ENCODE measurements around the gene SPECC1.
"Not testable (repeated sequence)": the region's sequence is repeated elsewhere in the genome, so short reads cannot be mapped to it uniquely, and the experiment has no call there.

SPECC1 gene

GRCh38 chr17:20066253-20066652 lies 57.1 kb downstream of the SPECC1 start:
- no peaks in the 10 kb centered on the region for H3K9me3 Mint-ChIP-seq
- no peak overlapping the region for H3K4me3 Mint-ChIP-seq
- ATAC-seq (replicated peaks) (no peak), DNase-seq (no peak)
- no peaks in the 10 kb centered on the region for H3K27me3 Mint-ChIP-seq
- H3K4me1 Mint-ChIP-seq (ENCODE audit: low read depth in 2 of 2), result peaks cover 0 to 7% of the 10 kb centered on the region in 2 donors
- H3K27ac Mint-ChIP-seq, result no peak overlapping the region
- H3K36me3 Mint-ChIP-seq (ENCODE audit: insufficient read depth), result peaks cover 2% of the 10 kb centered on the region

- peaks cover 0 to 8% of the 10 kb centered on the region in 2 donors for H3K4me1 Mint-ChIP-seq (ENCODE audit: low read depth in 2 of 2)
- peaks cover 2% of the 10 kb centered on the region for H3K36me3 Mint-ChIP-seq (ENCODE audit: insufficient read depth)
- no peaks in the 10 kb centered on the region for H3K9me3 Mint-ChIP-seq
- no peak for DNase-seq
- H3K27me3 Mint-ChIP-seq, result no peaks in the 10 kb centered on the region
- ATAC-seq (replicated peaks), result no peak
- H3K27ac Mint-ChIP-seq, result no peak overlapping the region
- no peak overlapping the region for H3K4me3 Mint-ChIP-seq
Measured at GRCh38 chr17:20067711-20068110, 58.6 kb downstream of the SPECC1 start.

GRCh38 chr17:20068445-20068844 lies 59.3 kb downstream of the SPECC1 start:
- H3K4me1 Mint-ChIP-seq (ENCODE audit: low read depth in 2 of 2), result peaks cover 7 to 16% of the 10 kb centered on the region in 2 donors

GRCh38 chr17:20071824-20072691 lies 62.9 kb downstream of the SPECC1 start:
- Mint-ChIP-seq H3K4me3 (no peak overlapping the region), H3K27ac (no peak overlapping the region), H3K27me3 (no peaks in the 10 kb centered on the region), H3K4me1 (ENCODE audit: low read depth in 2 of 2) (peaks cover 24 to 28% of the 10 kb centered on the region in 2 donors), H3K9me3 (no peaks in the 10 kb centered on the region), H3K36me3 (ENCODE audit: insufficient read depth) (peaks cover 6% of the 10 kb centered on the region)
- ATAC-seq (replicated peaks), result no peak
- DNase-seq, result no peak

More at GRCh38 chr17:20068445-20068844, 59.3 kb downstream of the SPECC1 start:
- no peak for DNase-seq
- H3K27ac Mint-ChIP-seq, result no peak overlapping the region
- H3K9me3 Mint-ChIP-seq, result no peaks in the 10 kb centered on the region
- no peaks in the 10 kb centered on the region for H3K27me3 Mint-ChIP-seq
- no peak for ATAC-seq (replicated peaks)
- no peak overlapping the region for H3K4me3 Mint-ChIP-seq
- H3K36me3 Mint-ChIP-seq (ENCODE audit: insufficient read depth), result peaks cover 6% of the 10 kb centered on the region

GRCh38 chr17:20072692-20072992 lies 63.5 kb downstream of the SPECC1 start:
- no peak for ATAC-seq (replicated peaks)
- Mint-ChIP-seq H3K9me3 (no peaks in the 10 kb centered on the region), H3K27me3 (no peaks in the 10 kb centered on the region), H3K4me1 (ENCODE audit: low read depth in 2 of 2) (peaks cover 24 to 28% of the 10 kb centered on the region in 2 donors), H3K4me3 (peak overlapping the region; percentile 73 to 78), H3K36me3 (ENCODE audit: insufficient read depth) (peaks cover 6% of the 10 kb centered on the region), H3K27ac (peak overlapping the region; percentile 51 to 84)
- no peak for DNase-seq

GRCh38 chr17:20073055-20073979 lies 64.2 kb downstream of the SPECC1 start:
- peak overlapping the region; percentile 51 to 84 for H3K27ac Mint-ChIP-seq
- H3K9me3 Mint-ChIP-seq, result no peaks in the 10 kb centered on the region
- ATAC-seq (replicated peaks) (peak; percentile 94), DNase-seq (peak; percentile 33 to 43 (median 39))
- H3K36me3 Mint-ChIP-seq (ENCODE audit: insufficient read depth), result peaks cover 4% of the 10 kb centered on the region
- H3K27me3 Mint-ChIP-seq, result no peaks in the 10 kb centered on the region
- peak overlapping the region; percentile 73 to 78 for H3K4me3 Mint-ChIP-seq
- H3K4me1 Mint-ChIP-seq (ENCODE audit: low read depth in 2 of 2), result peaks cover 26 to 28% of the 10 kb centered on the region in 2 donors

- peak overlapping the region; percentile 51 to 84 for H3K27ac Mint-ChIP-seq
- no peaks in the 10 kb centered on the region for H3K9me3 Mint-ChIP-seq
- H3K4me1 Mint-ChIP-seq (ENCODE audit: low read depth in 2 of 2), result peaks cover 26 to 29% of the 10 kb centered on the region in 2 donors
- H3K36me3 Mint-ChIP-seq (ENCODE audit: insufficient read depth), result peaks cover 4% of the 10 kb centered on the region
- DNase-seq (no peak), ATAC-seq (replicated peaks) (no peak)
- peak overlapping the region; percentile 73 to 78 for H3K4me3 Mint-ChIP-seq
- no peaks in the 10 kb centered on the region for H3K27me3 Mint-ChIP-seq
Measured at GRCh38 chr17:20074001-20074400, 64.8 kb downstream of the SPECC1 start.

- no peak for DNase-seq
- H3K27me3 Mint-ChIP-seq, result no peaks in the 10 kb centered on the region
- peaks cover 26 to 29% of the 10 kb centered on the region in 2 donors for H3K4me1 Mint-ChIP-seq (ENCODE audit: low read depth in 2 of 2)
Measured at GRCh38 chr17:20074489-20074888, 65.3 kb downstream of the SPECC1 start.

GRCh38 chr17:20076137-20076536 lies 67.0 kb downstream of the SPECC1 start:
- peaks cover 26 to 31% of the 10 kb centered on the region in 2 donors for H3K4me1 Mint-ChIP-seq (ENCODE audit: low read depth in 2 of 2)
- H3K27me3 Mint-ChIP-seq; DNase-seq; H3K9me3 Mint-ChIP-seq; H3K4me3 Mint-ChIP-seq; ATAC-seq (replicated peaks); H3K27ac Mint-ChIP-seq; H3K36me3 Mint-ChIP-seq (ENCODE audit: insufficient read depth): not testable (repeated sequence)

More at GRCh38 chr17:20074489-20074888, 65.3 kb downstream of the SPECC1 start:
- Mint-ChIP-seq H3K36me3 (ENCODE audit: insufficient read depth) (peaks cover 4% of the 10 kb centered on the region), H3K27ac (peak overlapping the region; percentile 51 to 84), H3K9me3 (no peaks in the 10 kb centered on the region), H3K4me3 (peak overlapping the region; percentile 73 to 78)
- ATAC-seq (replicated peaks), result no peak

GRCh38 chr17:20077978-20078685 lies 69.0 kb downstream of the SPECC1 start:
- DNase-seq, result no peak
- H3K36me3 Mint-ChIP-seq (ENCODE audit: insufficient read depth), result peaks cover 1% of the 10 kb centered on the region
- no peaks in the 10 kb centered on the region for H3K9me3 Mint-ChIP-seq
- no peak overlapping the region for H3K27ac Mint-ChIP-seq
- H3K4me3 Mint-ChIP-seq, result no peak overlapping the region
- no peaks in the 10 kb centered on the region for H3K27me3 Mint-ChIP-seq
- peaks cover 21 to 28% of the 10 kb centered on the region in 2 donors for H3K4me1 Mint-ChIP-seq (ENCODE audit: low read depth in 2 of 2)
- ATAC-seq (replicated peaks), result no peak

GRCh38 chr17:20080513-20080912 lies 71.4 kb downstream of the SPECC1 start:
- Mint-ChIP-seq H3K4me3 (no peak overlapping the region), H3K36me3 (ENCODE audit: insufficient read depth) (no peaks in the 10 kb centered on the region), H3K27ac (no peak overlapping the region), H3K9me3 (no peaks in the 10 kb centered on the region), H3K27me3 (no peaks in the 10 kb centered on the region), H3K4me1 (ENCODE audit: low read depth in 2 of 2) (peaks cover 7 to 13% of the 10 kb centered on the region in 2 donors)
- ATAC-seq (replicated peaks), result no peak
- DNase-seq, result no peak

GRCh38 chr17:20083156-20083859 lies 74.1 kb downstream of the SPECC1 start:
- DNase-seq (no peak), ATAC-seq (replicated peaks) (no peak)
- H3K27me3 Mint-ChIP-seq, result no peaks in the 10 kb centered on the region
- no peaks in the 10 kb centered on the region for H3K36me3 Mint-ChIP-seq (ENCODE audit: insufficient read depth)
- H3K27ac Mint-ChIP-seq, result no peak overlapping the region
- H3K4me1 Mint-ChIP-seq (ENCODE audit: low read depth in 2 of 2), result peaks cover under 1 to 12% of the 10 kb centered on the region in 2 donors
- H3K9me3 Mint-ChIP-seq, result no peaks in the 10 kb centered on the region
- H3K4me3 Mint-ChIP-seq, result no peak overlapping the region

All from effector memory CD8-positive, alpha-beta T cell (primary cell).